ENCODE measurements around the gene GABRR2. TPM values are rescaled to one million over a fixed set of nuclear protein-coding genes. Genes with fewer than 3 reads are reported as not detected.
A peak's percentile ranks its signal among the peaks of the same experiment; 100 is the strongest.

The GABRR2 gene
- total and polyA plus RNA-seq, 10 of the 15 experiments (the other 5 are each of a cell fraction or from before 2014, with no cell fraction given): 0.16 to 0.72 (median 0.32) TPM; not detected in 2

GRCh38 chr6:89357390-89357789 lies 42.3 kb upstream of the GABRR2 start (continued):
- TF ChIP-seq PAX8 (IDR thresholded peaks at IDR 0.05) (no peak), BHLHE40 (IDR thresholded peaks at IDR 0.05; ENCODE audit: borderline replicate concordance in 1 of 2, low read depth in 2 of 2, low read length in 1 of 2) (peak in 1 of 2 experiments; percentile 38; a peak in 2 of 4 replicates), JUNB (IDR thresholded peaks at IDR 0.05) (peak; percentile 52; the same call in 1 of the 2 replicates), ZNF622 (IDR thresholded peaks at IDR 0.05) (no peak), STAT3 (IDR thresholded peaks at IDR 0.05; ENCODE audit: low read depth, low read length) (0 out of 2 replicates have a peak, but pooled peaks have one; percentile 63), POLR2AphosphoS5 (IDR thresholded peaks at IDR 0.05; ENCODE audit: low read length) (no peak; the same call in 1 of the 2 replicates), HCFC1 (IDR thresholded peaks at IDR 0.05; ENCODE audit: low read length) (no peak), HDGF (IDR thresholded peaks at IDR 0.05) (no peak), RAD51 (IDR thresholded peaks at IDR 0.05) (no peak), NFIC (IDR thresholded peaks at IDR 0.05; ENCODE audit: low read depth, low read length) (peak; percentile 93), IKZF2 (IDR thresholded peaks at IDR 0.05) (peak; percentile 70 to 74), ZNF687 (IDR thresholded peaks at IDR 0.05) (peak; percentile 54; the same call in 1 of the 2 replicates), MTA2 (IDR thresholded peaks at IDR 0.05; ENCODE audit: low read depth) (peak; percentile 68), MEF2B (IDR thresholded peaks at IDR 0.05; ENCODE audit: partially characterized antibody, poor library complexity, severe bottlenecking) (peak; percentile 82), HSF1 (IDR thresholded peaks at IDR 0.05; ENCODE audit: low read depth, low read length) (no peak), ZNF274 (IDR thresholded peaks at IDR 0.05; ENCODE audit: insufficient read depth, insufficient read length) (no peak), SUPT20H (IDR thresholded peaks at IDR 0.05; ENCODE audit: borderline replicate concordance, control insufficient read depth, low read depth, low read length) (no peak), E2F4 (IDR thresholded peaks at IDR 0.05; ENCODE audit: low read depth, low read length) (no peak), YY1 (IDR thresholded peaks at IDR 0.05; ENCODE audit: low read depth, low read length) (peak; percentile 82), NFYA (IDR thresholded peaks at IDR 0.05; ENCODE audit: borderline replicate concordance, low read depth, low read length) (no peak), SIN3A (IDR thresholded peaks at IDR 0.05; ENCODE audit: low read depth, low read length) (no peak), NR2F1 (conservative IDR thresholded peaks at IDR 0.05) (no peak), BCL11A (IDR thresholded peaks at IDR 0.05; ENCODE audit: low read depth, low read length) (peak; percentile 59; the same call in 1 of the 2 replicates), ATF7 (IDR thresholded peaks at IDR 0.05; ENCODE audit: low read depth) (peak; percentile 58; the same call in 1 of the 2 replicates), DPF2 (IDR thresholded peaks at IDR 0.05) (peak; percentile 50), WRNIP1 (IDR thresholded peaks at IDR 0.05; ENCODE audit: borderline replicate concordance, low read depth, low read length) (no peak), SUZ12 (IDR thresholded peaks at IDR 0.05; ENCODE audit: unreplicated experiment) (no peak), SP1 (IDR thresholded peaks at IDR 0.05; ENCODE audit: low read depth, low read length) (no peak)
